ENCODE results near the gene MCMBP. TPM values are rescaled to one million over a fixed set of nuclear protein-coding genes. Genes with fewer than 3 reads are reported as not detected.

Gene MCMBP
- total RNA-seq, 4 donors from 2014 or later, result 24.2 to 54.9 (median 41.8) TPM

DNA sequence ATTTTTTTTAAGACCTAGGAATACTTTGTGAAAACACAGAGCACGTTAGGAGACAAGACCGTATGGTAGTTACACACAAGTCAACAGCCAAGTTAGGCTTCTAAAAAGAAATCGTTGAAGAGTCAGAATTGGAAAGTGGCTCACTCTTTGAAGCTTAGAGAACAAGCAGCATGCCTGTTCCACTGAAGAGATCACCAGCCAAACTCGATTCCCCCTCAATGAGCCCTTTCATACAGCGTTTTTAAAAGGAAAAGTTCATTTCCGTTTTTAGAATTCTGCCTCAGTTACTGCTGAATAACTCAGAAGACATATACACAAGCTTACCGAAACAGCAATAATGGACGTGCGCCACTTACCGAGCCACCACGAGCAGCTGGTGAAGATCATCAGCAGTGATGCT, 41.0 kb downstream of the MCMBP start:
- Histone ChIP-seq H3K4me3 (no peak overlapping the region), H3K9me3 (no peaks in the 10 kb centered on the region), H3K4me1 (no peaks in the 10 kb centered on the region), H3K36me3 (peaks cover 6 to 100% (median 15%) of the 10 kb centered on the region in 3 donors), H3K27me3 (no peaks in the 10 kb centered on the region), H3K27ac (no peak overlapping the region)
- TF ChIP-seq, protein P1, sequence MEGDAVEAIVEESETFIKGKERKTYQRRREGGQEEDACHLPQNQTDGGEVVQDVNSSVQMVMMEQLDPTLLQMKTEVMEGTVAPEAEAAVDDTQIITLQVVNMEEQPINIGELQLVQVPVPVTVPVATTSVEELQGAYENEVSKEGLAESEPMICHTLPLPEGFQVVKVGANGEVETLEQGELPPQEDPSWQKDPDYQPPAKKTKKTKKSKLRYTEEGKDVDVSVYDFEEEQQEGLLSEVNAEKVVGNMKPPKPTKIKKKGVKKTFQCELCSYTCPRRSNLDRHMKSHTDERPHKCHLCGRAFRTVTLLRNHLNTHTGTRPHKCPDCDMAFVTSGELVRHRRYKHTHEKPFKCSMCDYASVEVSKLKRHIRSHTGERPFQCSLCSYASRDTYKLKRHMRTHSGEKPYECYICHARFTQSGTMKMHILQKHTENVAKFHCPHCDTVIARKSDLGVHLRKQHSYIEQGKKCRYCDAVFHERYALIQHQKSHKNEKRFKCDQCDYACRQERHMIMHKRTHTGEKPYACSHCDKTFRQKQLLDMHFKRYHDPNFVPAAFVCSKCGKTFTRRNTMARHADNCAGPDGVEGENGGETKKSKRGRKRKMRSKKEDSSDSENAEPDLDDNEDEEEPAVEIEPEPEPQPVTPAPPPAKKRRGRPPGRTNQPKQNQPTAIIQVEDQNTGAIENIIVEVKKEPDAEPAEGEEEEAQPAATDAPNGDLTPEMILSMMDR (IDR thresholded peaks at IDR 0.05), result no peak
- TF ChIP-seq POLR2A (IDR thresholded peaks at IDR 0.05), result no peak
- DNase-seq, result no peak
- 82 to 87% methylated on average over 11 of the region's 11 CpGs for WGBS, 2 donors
- intact Hi-C loops (cut with DNase I), result no loop called here

DNA sequence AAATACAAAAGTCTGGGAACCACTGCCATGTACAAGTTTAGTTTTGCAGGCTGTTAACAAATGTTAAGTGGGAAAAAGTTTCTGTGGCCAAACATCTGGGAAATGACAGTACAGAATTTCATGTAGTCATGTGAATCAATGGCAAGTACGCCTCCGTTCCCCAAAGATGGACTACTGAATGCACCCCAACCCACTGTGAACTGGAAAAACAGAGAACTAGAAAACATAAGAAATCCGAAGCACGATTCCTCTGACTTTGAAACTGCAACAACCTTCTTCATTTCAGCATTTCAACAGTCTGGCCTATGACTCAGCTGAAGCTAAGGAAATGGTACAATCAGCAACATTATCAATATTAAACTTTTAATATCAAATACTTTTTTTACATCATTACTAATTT, 41.8 kb downstream of the MCMBP start:
- intact Hi-C loops (cut with DNase I), result no loop called here

GRCh38 chr10:119829429-119829828, 43.2 kb downstream of the MCMBP start:
- no peak for TF ChIP-seq POLR2A (IDR thresholded peaks at IDR 0.05)
- TF ChIP-seq, protein P1 (IDR thresholded peaks at IDR 0.05), result no peak
- Histone ChIP-seq H3K27me3 (no peaks in the 10 kb centered on the region), H3K4me3 (no peak overlapping the region), H3K36me3 (peaks cover 6 to 90% (median 15%) of the 10 kb centered on the region in 3 donors), H3K9me3 (no peaks in the 10 kb centered on the region), H3K4me1 (no peaks in the 10 kb centered on the region), H3K27ac (no peak overlapping the region)
- no peak for DNase-seq
- 81 to 85% methylated on average over 7 of the region's 7 CpGs for whole genome bisulfite sequencing, 2 donors
- intact Hi-C loops (cut with DNase I), result no loop called here

More for the DNA sequence above, 41.8 kb downstream of the MCMBP start:
- H3K27ac ChIP-seq, result no peak overlapping the region
- H3K4me3 ChIP-seq, result no peak overlapping the region
- TF ChIP-seq, protein P1 (IDR thresholded peaks at IDR 0.05), result no peak
- no peak for TF ChIP-seq POLR2A (IDR thresholded peaks at IDR 0.05)
- H3K4me1 ChIP-seq, result no peaks in the 10 kb centered on the region
- no peak for DNase-seq
- no peaks in the 10 kb centered on the region for H3K27me3 ChIP-seq
- no peaks in the 10 kb centered on the region for H3K9me3 ChIP-seq
- WGBS, 2 donors, result 81 to 91% methylated on average over 4 of the region's 4 CpGs
- H3K36me3 ChIP-seq, result peaks cover 6 to 100% (median 15%) of the 10 kb centered on the region in 3 donors

GRCh38 chr10:119827430-119827829, 45.2 kb downstream of the MCMBP start:
- TF ChIP-seq, protein P1 (IDR thresholded peaks at IDR 0.05), result no peak
- TF ChIP-seq POLR2A (IDR thresholded peaks at IDR 0.05), result no peak
- Histone ChIP-seq H3K4me3 (no peak overlapping the region), H3K4me1 (no peaks in the 10 kb centered on the region), H3K27me3 (no peaks in the 10 kb centered on the region), H3K27ac (no peak overlapping the region), H3K36me3 (peaks cover 6 to 89% (median 15%) of the 10 kb centered on the region in 3 donors), H3K9me3 (no peaks in the 10 kb centered on the region)
- 63 to 66% methylated on average over 4 of the region's 4 CpGs for WGBS, 2 donors
- intact Hi-C loops (cut with DNase I), result no loop called here
- no peak for DNase-seq

- 94 to 95% methylated on average over 6 of the region's 6 CpGs for WGBS, 2 donors
- TF ChIP-seq, protein P1 (IDR thresholded peaks at IDR 0.05), result no peak
- Histone ChIP-seq H3K9me3 (no peaks in the 10 kb centered on the region), H3K4me1 (no peaks in the 10 kb centered on the region), H3K36me3 (peaks cover 2 to 89% (median 12%) of the 10 kb centered on the region in 3 donors), H3K27ac (no peak overlapping the region), H3K4me3 (no peak overlapping the region), H3K27me3 (no peaks in the 10 kb centered on the region)
- intact Hi-C loops (cut with DNase I), result no loop called here
- no peak for DNase-seq
Measured at GRCh38 chr10:119826771-119827170, 45.9 kb downstream of the MCMBP start.

Measured in esophagus squamous epithelium (tissue), 5 donors.